ENCODE measurements around the gene SLC23A1. TPM values are rescaled to one million over a fixed set of nuclear protein-coding genes. Genes with fewer than 3 reads are reported as not detected.

Gene SLC23A1
- total and polyA plus RNA-seq, 9 of the 15 experiments (the other 6 are each of a cell fraction or from before 2014, with no cell fraction given): 0.03 to 0.20 (median 0.05) TPM; not detected in 5

DNA sequence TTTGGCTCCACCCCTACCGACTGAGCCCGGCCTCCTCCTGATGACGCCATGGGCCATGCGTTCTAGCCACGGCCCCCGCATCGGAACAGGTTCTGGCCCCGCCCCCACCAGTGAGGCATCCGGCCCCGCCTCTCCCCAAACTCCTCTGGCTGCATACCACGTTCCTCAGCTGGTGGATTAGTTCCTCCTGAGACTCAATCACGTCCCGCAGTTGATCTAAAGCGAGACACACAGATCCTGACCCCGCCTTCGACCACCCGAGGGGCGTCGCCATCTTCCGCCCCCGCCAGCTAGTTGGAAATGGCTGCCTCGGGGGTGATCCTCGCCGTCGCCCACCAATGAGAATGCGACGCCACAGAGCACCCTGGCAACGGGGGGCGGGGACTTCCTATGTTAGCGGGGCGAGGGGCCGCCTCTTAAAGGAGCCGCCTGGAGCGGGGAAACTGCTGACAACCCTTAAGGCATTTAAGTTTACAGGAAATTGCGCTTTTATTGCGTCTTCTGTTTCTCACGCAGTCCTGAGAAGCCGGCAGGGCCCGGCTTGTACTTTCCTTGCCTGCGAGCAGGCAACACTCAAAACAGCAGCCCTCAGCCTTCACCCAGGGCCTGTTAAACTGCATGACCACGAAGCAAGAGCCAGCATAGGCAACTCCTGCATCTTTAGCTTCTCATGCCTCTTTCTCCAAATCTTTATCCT, 20.8 kb upstream of the SLC23A1 start, which contains the start of gene SPATA24 (continued):
- TF ChIP-seq, protein P1, sequence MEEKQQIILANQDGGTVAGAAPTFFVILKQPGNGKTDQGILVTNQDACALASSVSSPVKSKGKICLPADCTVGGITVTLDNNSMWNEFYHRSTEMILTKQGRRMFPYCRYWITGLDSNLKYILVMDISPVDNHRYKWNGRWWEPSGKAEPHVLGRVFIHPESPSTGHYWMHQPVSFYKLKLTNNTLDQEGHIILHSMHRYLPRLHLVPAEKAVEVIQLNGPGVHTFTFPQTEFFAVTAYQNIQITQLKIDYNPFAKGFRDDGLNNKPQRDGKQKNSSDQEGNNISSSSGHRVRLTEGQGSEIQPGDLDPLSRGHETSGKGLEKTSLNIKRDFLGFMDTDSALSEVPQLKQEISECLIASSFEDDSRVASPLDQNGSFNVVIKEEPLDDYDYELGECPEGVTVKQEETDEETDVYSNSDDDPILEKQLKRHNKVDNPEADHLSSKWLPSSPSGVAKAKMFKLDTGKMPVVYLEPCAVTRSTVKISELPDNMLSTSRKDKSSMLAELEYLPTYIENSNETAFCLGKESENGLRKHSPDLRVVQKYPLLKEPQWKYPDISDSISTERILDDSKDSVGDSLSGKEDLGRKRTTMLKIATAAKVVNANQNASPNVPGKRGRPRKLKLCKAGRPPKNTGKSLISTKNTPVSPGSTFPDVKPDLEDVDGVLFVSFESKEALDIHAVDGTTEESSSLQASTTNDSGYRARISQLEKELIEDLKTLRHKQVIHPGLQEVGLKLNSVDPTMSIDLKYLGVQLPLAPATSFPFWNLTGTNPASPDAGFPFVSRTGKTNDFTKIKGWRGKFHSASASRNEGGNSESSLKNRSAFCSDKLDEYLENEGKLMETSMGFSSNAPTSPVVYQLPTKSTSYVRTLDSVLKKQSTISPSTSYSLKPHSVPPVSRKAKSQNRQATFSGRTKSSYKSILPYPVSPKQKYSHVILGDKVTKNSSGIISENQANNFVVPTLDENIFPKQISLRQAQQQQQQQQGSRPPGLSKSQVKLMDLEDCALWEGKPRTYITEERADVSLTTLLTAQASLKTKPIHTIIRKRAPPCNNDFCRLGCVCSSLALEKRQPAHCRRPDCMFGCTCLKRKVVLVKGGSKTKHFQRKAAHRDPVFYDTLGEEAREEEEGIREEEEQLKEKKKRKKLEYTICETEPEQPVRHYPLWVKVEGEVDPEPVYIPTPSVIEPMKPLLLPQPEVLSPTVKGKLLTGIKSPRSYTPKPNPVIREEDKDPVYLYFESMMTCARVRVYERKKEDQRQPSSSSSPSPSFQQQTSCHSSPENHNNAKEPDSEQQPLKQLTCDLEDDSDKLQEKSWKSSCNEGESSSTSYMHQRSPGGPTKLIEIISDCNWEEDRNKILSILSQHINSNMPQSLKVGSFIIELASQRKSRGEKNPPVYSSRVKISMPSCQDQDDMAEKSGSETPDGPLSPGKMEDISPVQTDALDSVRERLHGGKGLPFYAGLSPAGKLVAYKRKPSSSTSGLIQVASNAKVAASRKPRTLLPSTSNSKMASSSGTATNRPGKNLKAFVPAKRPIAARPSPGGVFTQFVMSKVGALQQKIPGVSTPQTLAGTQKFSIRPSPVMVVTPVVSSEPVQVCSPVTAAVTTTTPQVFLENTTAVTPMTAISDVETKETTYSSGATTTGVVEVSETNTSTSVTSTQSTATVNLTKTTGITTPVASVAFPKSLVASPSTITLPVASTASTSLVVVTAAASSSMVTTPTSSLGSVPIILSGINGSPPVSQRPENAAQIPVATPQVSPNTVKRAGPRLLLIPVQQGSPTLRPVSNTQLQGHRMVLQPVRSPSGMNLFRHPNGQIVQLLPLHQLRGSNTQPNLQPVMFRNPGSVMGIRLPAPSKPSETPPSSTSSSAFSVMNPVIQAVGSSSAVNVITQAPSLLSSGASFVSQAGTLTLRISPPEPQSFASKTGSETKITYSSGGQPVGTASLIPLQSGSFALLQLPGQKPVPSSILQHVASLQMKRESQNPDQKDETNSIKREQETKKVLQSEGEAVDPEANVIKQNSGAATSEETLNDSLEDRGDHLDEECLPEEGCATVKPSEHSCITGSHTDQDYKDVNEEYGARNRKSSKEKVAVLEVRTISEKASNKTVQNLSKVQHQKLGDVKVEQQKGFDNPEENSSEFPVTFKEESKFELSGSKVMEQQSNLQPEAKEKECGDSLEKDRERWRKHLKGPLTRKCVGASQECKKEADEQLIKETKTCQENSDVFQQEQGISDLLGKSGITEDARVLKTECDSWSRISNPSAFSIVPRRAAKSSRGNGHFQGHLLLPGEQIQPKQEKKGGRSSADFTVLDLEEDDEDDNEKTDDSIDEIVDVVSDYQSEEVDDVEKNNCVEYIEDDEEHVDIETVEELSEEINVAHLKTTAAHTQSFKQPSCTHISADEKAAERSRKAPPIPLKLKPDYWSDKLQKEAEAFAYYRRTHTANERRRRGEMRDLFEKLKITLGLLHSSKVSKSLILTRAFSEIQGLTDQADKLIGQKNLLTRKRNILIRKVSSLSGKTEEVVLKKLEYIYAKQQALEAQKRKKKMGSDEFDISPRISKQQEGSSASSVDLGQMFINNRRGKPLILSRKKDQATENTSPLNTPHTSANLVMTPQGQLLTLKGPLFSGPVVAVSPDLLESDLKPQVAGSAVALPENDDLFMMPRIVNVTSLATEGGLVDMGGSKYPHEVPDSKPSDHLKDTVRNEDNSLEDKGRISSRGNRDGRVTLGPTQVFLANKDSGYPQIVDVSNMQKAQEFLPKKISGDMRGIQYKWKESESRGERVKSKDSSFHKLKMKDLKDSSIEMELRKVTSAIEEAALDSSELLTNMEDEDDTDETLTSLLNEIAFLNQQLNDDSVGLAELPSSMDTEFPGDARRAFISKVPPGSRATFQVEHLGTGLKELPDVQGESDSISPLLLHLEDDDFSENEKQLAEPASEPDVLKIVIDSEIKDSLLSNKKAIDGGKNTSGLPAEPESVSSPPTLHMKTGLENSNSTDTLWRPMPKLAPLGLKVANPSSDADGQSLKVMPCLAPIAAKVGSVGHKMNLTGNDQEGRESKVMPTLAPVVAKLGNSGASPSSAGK (IDR thresholded peaks at IDR 0.05): peak; percentile 66
- TF ChIP-seq JUND (IDR thresholded peaks at IDR 0.05; ENCODE audit: borderline replicate concordance, low read depth, low read length): peak; percentile 81
- no peak; the same call in 2 of the 3 replicates for TF ChIP-seq JUND (tag; IDR thresholded peaks at IDR 0.05; ENCODE audit: borderline replicate concordance, low read depth, low read length)
- no peak for TF ChIP-seq TFAM (CRISPR knock-in tag; conservative IDR thresholded peaks at IDR 0.05)
- no peak for TF ChIP-seq ZKSCAN8 (CRISPR knock-in tag; IDR thresholded peaks at IDR 0.05)
- TF ChIP-seq GATAD2B (IDR thresholded peaks at IDR 0.05; ENCODE audit: borderline replicate concordance): no peak
- peak; percentile 59; the same call in 1 of the 2 replicates for TF ChIP-seq FOXJ2 (tag; IDR thresholded peaks at IDR 0.05)
- TF ChIP-seq RFX1 (IDR thresholded peaks at IDR 0.05): peak; percentile 97
- peak; percentile 96 for TF ChIP-seq ZBTB7A (IDR thresholded peaks at IDR 0.05; ENCODE audit: borderline replicate concordance, control insufficient read depth, low read depth, low read length)
- no peak for TF ChIP-seq CBFA2T3 (IDR thresholded peaks at IDR 0.05)
- TF ChIP-seq, protein P2, sequence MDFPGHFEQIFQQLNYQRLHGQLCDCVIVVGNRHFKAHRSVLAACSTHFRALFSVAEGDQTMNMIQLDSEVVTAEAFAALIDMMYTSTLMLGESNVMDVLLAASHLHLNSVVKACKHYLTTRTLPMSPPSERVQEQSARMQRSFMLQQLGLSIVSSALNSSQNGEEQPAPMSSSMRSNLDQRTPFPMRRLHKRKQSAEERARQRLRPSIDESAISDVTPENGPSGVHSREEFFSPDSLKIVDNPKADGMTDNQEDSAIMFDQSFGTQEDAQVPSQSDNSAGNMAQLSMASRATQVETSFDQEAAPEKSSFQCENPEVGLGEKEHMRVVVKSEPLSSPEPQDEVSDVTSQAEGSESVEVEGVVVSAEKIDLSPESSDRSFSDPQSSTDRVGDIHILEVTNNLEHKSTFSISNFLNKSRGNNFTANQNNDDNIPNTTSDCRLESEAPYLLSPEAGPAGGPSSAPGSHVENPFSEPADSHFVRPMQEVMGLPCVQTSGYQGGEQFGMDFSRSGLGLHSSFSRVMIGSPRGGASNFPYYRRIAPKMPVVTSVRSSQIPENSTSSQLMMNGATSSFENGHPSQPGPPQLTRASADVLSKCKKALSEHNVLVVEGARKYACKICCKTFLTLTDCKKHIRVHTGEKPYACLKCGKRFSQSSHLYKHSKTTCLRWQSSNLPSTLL (IDR thresholded peaks at IDR 0.05): peak; percentile 94
- peak; percentile 76; the same call in 1 of the 2 replicates for TF ChIP-seq CTBP1 (IDR thresholded peaks at IDR 0.05; ENCODE audit: borderline replicate concordance)
- TF ChIP-seq, protein P3, sequence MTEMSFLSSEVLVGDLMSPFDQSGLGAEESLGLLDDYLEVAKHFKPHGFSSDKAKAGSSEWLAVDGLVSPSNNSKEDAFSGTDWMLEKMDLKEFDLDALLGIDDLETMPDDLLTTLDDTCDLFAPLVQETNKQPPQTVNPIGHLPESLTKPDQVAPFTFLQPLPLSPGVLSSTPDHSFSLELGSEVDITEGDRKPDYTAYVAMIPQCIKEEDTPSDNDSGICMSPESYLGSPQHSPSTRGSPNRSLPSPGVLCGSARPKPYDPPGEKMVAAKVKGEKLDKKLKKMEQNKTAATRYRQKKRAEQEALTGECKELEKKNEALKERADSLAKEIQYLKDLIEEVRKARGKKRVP (CRISPR knock-in tag; IDR thresholded peaks at IDR 0.05): peak; percentile 55
- peak; percentile 47 to 57 for TF ChIP-seq NRF1 (conservative IDR thresholded peaks at IDR 0.05 in 1 of 2, IDR thresholded peaks at IDR 0.05 in 1 of 2)
